CD14-positive monocyte (primary cell): ENCODE data around the gene TMEM161B. TPM values are rescaled to one million over a fixed set of nuclear protein-coding genes. Genes with fewer than 3 reads are reported as not detected.
"Not testable (repeated sequence)": the region's sequence is repeated elsewhere in the genome, so short reads cannot be mapped to it uniquely, and the experiment has no call there.

Experiments used
- DNase-seq, 3 donors: peaks; one replicate each; pipeline ENCODE4 v3.0.0-alpha.2; 2011 to 2022
- H2AFZ ChIP-seq: 2 replicates; pipeline ENCODE4 v1.6.0; 2012; ENCODE audit warnings: mild to moderate bottlenecking, low read depth, low read length, inconsistent platforms; ENCODE audit not compliant: insufficient read depth, poor library complexity, severe bottlenecking
- H3K27ac ChIP-seq, 2 donors: 1 replicate in 1 of 2; 2 replicates in 1 of 2; pipeline ENCODE4 v1.5.1; 2012 to 2013; ENCODE audit warnings: low read length in 2 of 2, control low read depth in 1 of 2, inconsistent platforms in 1 of 2, low read depth in 1 of 2, mild to moderate bottlenecking in 1 of 2
- H3K27me3 ChIP-seq, 2 donors: one replicate each; pipeline versions ENCODE4 v1.6.0 to v1.6.1; 2011 to 2013; ENCODE audit warnings: low read length in 2 of 2; ENCODE audit not compliant: control insufficient read depth in 2 of 2, insufficient read depth in 2 of 2
- H3K36me3 ChIP-seq, 2 donors: replicated peaks in 1 of 2; 1 replicate in 1 of 2; 2 replicates in 1 of 2; pipeline versions ENCODE4 v1.5.1 to v1.6.1; 2012 to 2013; ENCODE audit warnings: low read length in 2 of 2, control low read depth in 1 of 2, inconsistent platforms in 1 of 2, mild to moderate bottlenecking in 1 of 2; ENCODE audit not compliant: insufficient read depth in 2 of 2, control insufficient read depth in 1 of 2
- H3K4me1 ChIP-seq, 2 donors: 1 replicate in 1 of 2; 2 replicates in 1 of 2; pipeline versions ENCODE4 v1.5.1 to v1.6.1; 2012 to 2013; ENCODE audit warnings: low read length in 2 of 2, control low read depth in 1 of 2, inconsistent platforms in 1 of 2, mild to moderate bottlenecking in 1 of 2, moderate library complexity in 1 of 2; ENCODE audit not compliant: insufficient read depth in 2 of 2, control insufficient read depth in 1 of 2
- H3K4me2 ChIP-seq: replicated peaks from 2 replicates; pipeline ENCODE3; 2012; ENCODE audit warnings: low read length, moderate library complexity, mild to moderate bottlenecking; ENCODE audit not compliant: poor library complexity, severe bottlenecking; ENCODE audit errors: extremely low read depth
- H3K4me3 ChIP-seq, 3 experiments: fragments of 200-600 bp in 1 of 3; sonication (generic) in 1 of 3; replicated peaks in 1 of 3; 1 replicate in 2 of 3; 2 replicates in 1 of 3; pipeline ENCODE4 v1.5.1; 2011 to 2013; ENCODE audit warnings: low read length in 3 of 3, mild to moderate bottlenecking in 3 of 3, control low read depth in 2 of 3, low read depth in 2 of 3, inconsistent platforms in 1 of 3, moderate library complexity in 1 of 3
- H3K79me2 ChIP-seq: 2 replicates; pipeline ENCODE4 v1.6.0; 2012; ENCODE audit warnings: mild to moderate bottlenecking, control low read depth, inconsistent platforms, low read length, moderate library complexity; ENCODE audit not compliant: insufficient read depth
- H3K9ac ChIP-seq: 2 replicates; pipeline ENCODE4 v1.6.0; 2017; ENCODE audit warnings: low read length, mild to moderate bottlenecking; ENCODE audit not compliant: insufficient read depth, poor library complexity, severe bottlenecking
- H3K9me3 ChIP-seq, 2 donors: replicated peaks in 1 of 2; 1 replicate in 1 of 2; 2 replicates in 1 of 2; pipeline versions ENCODE4 v1.5.1 to v1.6.1; 2012 to 2013; ENCODE audit warnings: low read length in 2 of 2, control low read depth in 1 of 2; ENCODE audit not compliant: control insufficient read depth in 1 of 2, insufficient read depth in 1 of 2
- H4K20me1 ChIP-seq: 2 replicates; pipeline ENCODE4 v1.6.0; 2012; ENCODE audit warnings: mild to moderate bottlenecking, low read length, control low read depth, moderate library complexity; ENCODE audit not compliant: insufficient read depth
- H3K27ac Mint-ChIP-seq, 7 donors: one replicate each; pipeline ENCODE4 v1.8.0; 2020; ENCODE audit warnings: mild to moderate bottlenecking in 7 of 7, mixed read lengths in 7 of 7, moderate library complexity in 6 of 7, inconsistent platforms in 2 of 7
- H3K27me3 Mint-ChIP-seq, 3 donors: one replicate each; pipeline ENCODE4 v1.8.0; 2021 to 2022; ENCODE audit warnings: low read depth in 3 of 3, mild to moderate bottlenecking in 3 of 3, mixed read lengths in 3 of 3, moderate library complexity in 3 of 3, inconsistent platforms in 1 of 3
- H3K36me3 Mint-ChIP-seq, 2 donors: one replicate each; pipeline ENCODE4 v1.8.0; 2020; ENCODE audit warnings: mixed read lengths in 2 of 2, inconsistent platforms in 1 of 2, mild to moderate bottlenecking in 1 of 2
- H3K4me1 Mint-ChIP-seq: one replicate; pipeline ENCODE4 v1.8.0; 2020; ENCODE audit warnings: mild to moderate bottlenecking, mixed read lengths
- H3K4me3 Mint-ChIP-seq, 2 donors: one replicate each; pipeline ENCODE4 v1.8.0; 2020; ENCODE audit warnings: mild to moderate bottlenecking in 2 of 2, mixed read lengths in 2 of 2, moderate library complexity in 1 of 2
- H3K9me3 Mint-ChIP-seq, 7 donors: one replicate each; pipeline ENCODE4 v1.8.0; 2020 to 2022; ENCODE audit warnings: mixed read lengths in 7 of 7, mild to moderate bottlenecking in 6 of 7, moderate library complexity in 6 of 7, inconsistent platforms in 2 of 7
- CTCF ChIP-seq: fragments of 200-600 bp; IDR thresholded peaks from one replicate; pipeline ENCODE4 v1.8.0; 2022; ENCODE audit warnings: antibody characterized with exemption, mild to moderate bottlenecking
- WGBS: methylation state at CpG from one replicate; pipeline ENCODE4 v1.1.5; 2013; ENCODE audit warnings: missing lambda C conversion rate; ENCODE audit not compliant: insufficient coverage; 5-methylcytosine and 5-hydroxymethylcytosine counted together
- intact Hi-C, 2 donors: fragments of 100-400 bp; cut with micrococcal nuclease; formaldehyde crosslinking; loops; one replicate each; pipeline versions ENCODE4 v1.15.0 to v1.15.1; 2023
- polyA plus RNA-seq, 3 donors: library from polyadenylated mRNA; depleted of rRNA in 1 of 3; unstranded in 2 of 3; stranded (reverse) in 1 of 3; fragments of 300-500 nt in 2 of 3; fragments of >200 nt in 1 of 3; fragmentation: Illumina TruSeq in 2 of 3; gene quantifications; 1 replicate in 2 of 3; 2 replicates in 1 of 3; pipeline ENCODE4 v1.2.3, GENCODE V29; 2012 to 2021

Gene TMEM161B
- polyA plus RNA-seq, 3 donors, result 4.4 to 9.4 (median 5.0) TPM

DNA sequence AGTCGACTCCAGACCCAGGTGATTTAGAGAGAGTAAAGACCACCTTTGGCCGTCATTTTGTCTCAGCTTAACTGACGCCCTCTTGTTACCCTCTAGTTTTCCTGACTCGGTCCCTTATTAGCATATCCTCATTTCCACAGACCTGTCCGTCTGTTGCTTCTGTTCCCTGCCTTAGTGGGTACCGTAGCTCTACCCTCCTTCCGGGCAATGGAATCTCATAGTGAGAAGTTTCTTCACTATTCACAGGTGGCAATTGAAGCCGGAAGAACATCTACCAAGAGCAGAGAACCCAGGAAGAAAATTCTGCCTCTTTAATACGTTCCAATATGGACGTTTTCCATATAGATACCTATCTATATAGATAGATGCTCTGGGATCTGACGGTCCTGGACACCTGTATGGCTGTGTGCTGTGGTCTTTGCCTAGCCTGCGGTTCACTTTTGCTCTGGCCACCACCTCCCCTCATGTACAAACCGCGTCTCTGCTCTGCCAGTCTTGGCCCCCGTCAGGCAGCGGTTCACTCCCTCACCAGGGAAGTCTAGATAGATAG, 652 bp upstream of the TMEM161B start:
- intact Hi-C loops, result no loop called here

DNA sequence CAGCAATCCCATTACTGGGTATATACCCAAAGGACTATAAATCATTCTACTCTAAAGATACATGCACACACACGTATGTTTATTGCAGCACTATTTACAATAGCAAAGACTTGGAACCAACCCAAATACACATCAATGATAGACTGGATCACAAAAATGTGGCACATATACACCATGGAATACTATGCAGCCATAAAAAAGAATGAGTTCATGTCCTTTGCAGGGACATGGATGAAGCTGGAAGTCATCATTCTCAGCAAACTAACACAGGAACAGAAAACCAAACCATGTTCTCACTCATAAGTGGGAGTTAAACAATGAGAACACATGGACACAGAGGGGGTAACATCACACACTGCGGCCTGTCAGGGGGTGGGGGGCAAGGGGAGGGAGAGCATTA, 4.1 kb downstream of the TMEM161B start:
- H3K27ac ChIP-seq, H3K4me3 Mint-ChIP-seq, H3K9ac ChIP-seq, H3K4me2 ChIP-seq, H3K9me3 ChIP-seq, H2AFZ ChIP-seq, H3K27me3 ChIP-seq, H3K9me3 Mint-ChIP-seq, H3K36me3 ChIP-seq, intact Hi-C loops, H3K4me3 ChIP-seq, H3K27me3 Mint-ChIP-seq, DNase-seq: not testable (repeated sequence)
- H3K4me1 Mint-ChIP-seq, result peaks cover 16% of the 10 kb centered on the region
- Histone ChIP-seq H4K20me1 (peaks cover 27% of the 10 kb centered on the region), H3K79me2 (peaks cover 90% of the 10 kb centered on the region), H3K4me1 (peaks cover 14 to 15% of the 10 kb centered on the region in 2 donors)
- no CpG with 5 or more reads among the region's 2 CpGs for WGBS
- peak overlapping the region in 1 of 7 donors; percentile 25 for H3K27ac Mint-ChIP-seq
- H3K36me3 Mint-ChIP-seq, result peaks cover 22 to 30% of the 10 kb centered on the region in 2 donors

More for the DNA sequence above, 652 bp upstream of the TMEM161B start:
- Mint-ChIP-seq H3K9me3 (peaks cover 2 to 9% (median 5%) of the 10 kb centered on the region in 7 donors), H3K27ac (peak overlapping the region in 4 of 7 donors; percentile 53 to 97 (median 94)), H3K4me1 (peaks cover 28% of the 10 kb centered on the region), H3K36me3 (peaks cover 42 to 48% of the 10 kb centered on the region in 2 donors), H3K27me3 (peaks cover 0 to 4% (median 0%) of the 10 kb centered on the region in 3 donors), H3K4me3 (peak overlapping the region; percentile 99)
- Histone ChIP-seq H3K9ac (peak overlapping the region; percentile 49), H4K20me1 (peaks cover 6% of the 10 kb centered on the region), H3K4me1 (peaks cover 16 to 19% of the 10 kb centered on the region in 2 donors), H3K4me3 (peak overlapping the region; percentile 76 to 97 (median 95)), H2AFZ (peak overlapping the region; percentile 97), H3K36me3 (peaks cover 8 to 28% of the 10 kb centered on the region in 2 donors), H3K9me3 (no peaks in the 10 kb centered on the region), H3K79me2 (peaks cover 51% of the 10 kb centered on the region), H3K27me3 (no peaks in the 10 kb centered on the region), H3K4me2 (peak overlapping the region; percentile 86), H3K27ac (peak overlapping the region in 1 of 2 donors; percentile 92)
- 0% methylated on average over 5 of the region's 16 CpGs for WGBS
- peak in 2 of 3 donors; percentile 1 to 3 for DNase-seq
- TF ChIP-seq CTCF, result no peak
